ENCODE measurements around the gene RBKS.

DNA sequence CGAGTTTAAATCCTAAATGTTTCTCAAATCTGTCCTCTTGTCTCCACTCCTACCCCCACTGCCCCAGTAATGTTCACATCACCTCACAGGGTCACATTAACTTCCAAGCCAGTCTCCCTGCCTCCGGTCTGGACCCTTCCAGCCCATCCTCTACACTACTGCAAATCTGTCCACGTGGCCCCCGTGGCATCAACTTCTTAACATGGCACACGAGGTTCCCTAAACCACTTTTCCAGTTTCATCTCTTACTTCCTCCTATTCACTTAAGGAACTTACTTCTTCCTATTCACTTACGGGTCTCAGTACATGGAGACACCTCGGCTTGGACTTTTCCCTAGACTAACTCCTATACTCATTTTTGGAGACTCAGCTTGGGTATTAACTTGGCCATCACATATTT, 91.7 kb downstream of the RBKS start:
- TF ChIP-seq, protein P1, sequence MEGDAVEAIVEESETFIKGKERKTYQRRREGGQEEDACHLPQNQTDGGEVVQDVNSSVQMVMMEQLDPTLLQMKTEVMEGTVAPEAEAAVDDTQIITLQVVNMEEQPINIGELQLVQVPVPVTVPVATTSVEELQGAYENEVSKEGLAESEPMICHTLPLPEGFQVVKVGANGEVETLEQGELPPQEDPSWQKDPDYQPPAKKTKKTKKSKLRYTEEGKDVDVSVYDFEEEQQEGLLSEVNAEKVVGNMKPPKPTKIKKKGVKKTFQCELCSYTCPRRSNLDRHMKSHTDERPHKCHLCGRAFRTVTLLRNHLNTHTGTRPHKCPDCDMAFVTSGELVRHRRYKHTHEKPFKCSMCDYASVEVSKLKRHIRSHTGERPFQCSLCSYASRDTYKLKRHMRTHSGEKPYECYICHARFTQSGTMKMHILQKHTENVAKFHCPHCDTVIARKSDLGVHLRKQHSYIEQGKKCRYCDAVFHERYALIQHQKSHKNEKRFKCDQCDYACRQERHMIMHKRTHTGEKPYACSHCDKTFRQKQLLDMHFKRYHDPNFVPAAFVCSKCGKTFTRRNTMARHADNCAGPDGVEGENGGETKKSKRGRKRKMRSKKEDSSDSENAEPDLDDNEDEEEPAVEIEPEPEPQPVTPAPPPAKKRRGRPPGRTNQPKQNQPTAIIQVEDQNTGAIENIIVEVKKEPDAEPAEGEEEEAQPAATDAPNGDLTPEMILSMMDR (IDR thresholded peaks at IDR 0.05) = no peak
- no peak for TF ChIP-seq POLR2AphosphoS5 (IDR thresholded peaks at IDR 0.05)
- TF ChIP-seq POLR2A (IDR thresholded peaks at IDR 0.05) = no peak

Data from breast epithelium (tissue), 3 donors.